Activated CD4-positive, alpha-beta T cell treated with anti-CD3 and anti-CD28 coated beads for 24 hours (primary cell): ENCODE data around the gene PCGF3.
"Not testable (repeated sequence)": the region's sequence is repeated elsewhere in the genome, so short reads cannot be mapped to it uniquely, and the experiment has no call there.

ENCODE experiments used
- DNase-seq, 2 donors: peaks; one replicate each; pipeline ENCODE4 v3.0.0-alpha.2; 2020; ENCODE audit warnings: low read depth in 2 of 2

Gene PCGF3

GRCh38 chr4:668219-668618 lies 37.4 kb upstream of the PCGF3 start:
- not testable (repeated sequence) for DNase-seq

- not testable (repeated sequence) for DNase-seq
Measured at GRCh38 chr4:669806-670559, 35.6 kb upstream of the PCGF3 start.

GRCh38 chr4:671769-672168 lies 33.9 kb upstream of the PCGF3 start:
- DNase-seq, result no peak

- DNase-seq, result no peak
Measured at GRCh38 chr4:673349-674091, 32.1 kb upstream of the PCGF3 start.

- DNase-seq, result peak; percentile 93 to 94
Measured at GRCh38 chr4:674172-675035, 31.2 kb upstream of the PCGF3 start, which contains the start of the genes ATP5ME and MYL5. Gene ATP5ME (minus strand): TSS chr4:674276. CDS start chr4:674247, 29 bp downstream. Gene MYL5 (plus strand): TSS chr4:674542. CDS start chr4:678027, 3,485 bp downstream.

- no peak for DNase-seq
Measured at GRCh38 chr4:675036-675882, 30.4 kb upstream of the PCGF3 start.

GRCh38 chr4:675980-676870 lies 29.4 kb upstream of the PCGF3 start:
- no peak for DNase-seq

GRCh38 chr4:676871-677235 lies 28.8 kb upstream of the PCGF3 start:
- no peak for DNase-seq

GRCh38 chr4:677431-678293 lies 28.0 kb upstream of the PCGF3 start:
- no peak for DNase-seq

GRCh38 chr4:678331-679103 lies 27.1 kb upstream of the PCGF3 start:
- DNase-seq, result no peak

- no peak for DNase-seq
Measured at GRCh38 chr4:679104-679481, 26.5 kb upstream of the PCGF3 start.

- DNase-seq, result no peak
Measured at GRCh38 chr4:679629-680028, 26.0 kb upstream of the PCGF3 start.

- DNase-seq, result no peak
Measured at GRCh38 chr4:680091-680490, 25.5 kb upstream of the PCGF3 start.

GRCh38 chr4:680551-680927 lies 25.1 kb upstream of the PCGF3 start:
- DNase-seq, result no peak

- DNase-seq, result no peak
Measured at GRCh38 chr4:680928-681645, 24.5 kb upstream of the PCGF3 start.

GRCh38 chr4:681736-682451 lies 23.7 kb upstream of the PCGF3 start:
- no peak for DNase-seq

- no peak for DNase-seq
Measured at GRCh38 chr4:682490-683172, 23.0 kb upstream of the PCGF3 start.
